CD14-positive monocyte (primary cell): Measurements from ENCODE around the gene SPDL1. TPM values are rescaled to one million over a fixed set of nuclear protein-coding genes. Genes with fewer than 3 reads are reported as not detected.

Source experiments
- DNase-seq, 3 donors: peaks; one replicate each; pipeline ENCODE4 v3.0.0-alpha.2; 2011 to 2022
- H2AFZ ChIP-seq: 2 replicates; pipeline ENCODE4 v1.6.0; 2012; ENCODE audit warnings: mild to moderate bottlenecking, low read depth, low read length, inconsistent platforms; ENCODE audit not compliant: insufficient read depth, poor library complexity, severe bottlenecking
- H3K27ac ChIP-seq, 2 donors: 1 replicate in 1 of 2; 2 replicates in 1 of 2; pipeline ENCODE4 v1.5.1; 2012 to 2013; ENCODE audit warnings: low read length in 2 of 2, control low read depth in 1 of 2, inconsistent platforms in 1 of 2, low read depth in 1 of 2, mild to moderate bottlenecking in 1 of 2
- H3K27me3 ChIP-seq, 2 donors: one replicate each; pipeline versions ENCODE4 v1.6.0 to v1.6.1; 2011 to 2013; ENCODE audit warnings: low read length in 2 of 2; ENCODE audit not compliant: control insufficient read depth in 2 of 2, insufficient read depth in 2 of 2
- H3K36me3 ChIP-seq, 2 donors: replicated peaks in 1 of 2; 1 replicate in 1 of 2; 2 replicates in 1 of 2; pipeline versions ENCODE4 v1.5.1 to v1.6.1; 2012 to 2013; ENCODE audit warnings: low read length in 2 of 2, control low read depth in 1 of 2, inconsistent platforms in 1 of 2, mild to moderate bottlenecking in 1 of 2; ENCODE audit not compliant: insufficient read depth in 2 of 2, control insufficient read depth in 1 of 2
- H3K4me1 ChIP-seq, 2 donors: 1 replicate in 1 of 2; 2 replicates in 1 of 2; pipeline versions ENCODE4 v1.5.1 to v1.6.1; 2012 to 2013; ENCODE audit warnings: low read length in 2 of 2, control low read depth in 1 of 2, inconsistent platforms in 1 of 2, mild to moderate bottlenecking in 1 of 2, moderate library complexity in 1 of 2; ENCODE audit not compliant: insufficient read depth in 2 of 2, control insufficient read depth in 1 of 2
- H3K4me2 ChIP-seq: replicated peaks from 2 replicates; pipeline ENCODE3; 2012; ENCODE audit warnings: low read length, moderate library complexity, mild to moderate bottlenecking; ENCODE audit not compliant: poor library complexity, severe bottlenecking; ENCODE audit errors: extremely low read depth
- H3K4me3 ChIP-seq, 3 experiments: fragments of 200-600 bp in 1 of 3; sonication (generic) in 1 of 3; replicated peaks in 1 of 3; 1 replicate in 2 of 3; 2 replicates in 1 of 3; pipeline ENCODE4 v1.5.1; 2011 to 2013; ENCODE audit warnings: low read length in 3 of 3, mild to moderate bottlenecking in 3 of 3, control low read depth in 2 of 3, low read depth in 2 of 3, inconsistent platforms in 1 of 3, moderate library complexity in 1 of 3
- H3K79me2 ChIP-seq: 2 replicates; pipeline ENCODE4 v1.6.0; 2012; ENCODE audit warnings: mild to moderate bottlenecking, control low read depth, inconsistent platforms, low read length, moderate library complexity; ENCODE audit not compliant: insufficient read depth
- H3K9ac ChIP-seq: 2 replicates; pipeline ENCODE4 v1.6.0; 2017; ENCODE audit warnings: low read length, mild to moderate bottlenecking; ENCODE audit not compliant: insufficient read depth, poor library complexity, severe bottlenecking
- H3K9me3 ChIP-seq, 2 donors: replicated peaks in 1 of 2; 1 replicate in 1 of 2; 2 replicates in 1 of 2; pipeline versions ENCODE4 v1.5.1 to v1.6.1; 2012 to 2013; ENCODE audit warnings: low read length in 2 of 2, control low read depth in 1 of 2; ENCODE audit not compliant: control insufficient read depth in 1 of 2, insufficient read depth in 1 of 2
- H4K20me1 ChIP-seq: 2 replicates; pipeline ENCODE4 v1.6.0; 2012; ENCODE audit warnings: mild to moderate bottlenecking, low read length, control low read depth, moderate library complexity; ENCODE audit not compliant: insufficient read depth
- H3K27ac Mint-ChIP-seq, 7 donors: one replicate each; pipeline ENCODE4 v1.8.0; 2020; ENCODE audit warnings: mild to moderate bottlenecking in 7 of 7, mixed read lengths in 7 of 7, moderate library complexity in 6 of 7, inconsistent platforms in 2 of 7
- H3K27me3 Mint-ChIP-seq, 3 donors: one replicate each; pipeline ENCODE4 v1.8.0; 2021 to 2022; ENCODE audit warnings: low read depth in 3 of 3, mild to moderate bottlenecking in 3 of 3, mixed read lengths in 3 of 3, moderate library complexity in 3 of 3, inconsistent platforms in 1 of 3
- H3K36me3 Mint-ChIP-seq, 2 donors: one replicate each; pipeline ENCODE4 v1.8.0; 2020; ENCODE audit warnings: mixed read lengths in 2 of 2, inconsistent platforms in 1 of 2, mild to moderate bottlenecking in 1 of 2
- H3K4me1 Mint-ChIP-seq: one replicate; pipeline ENCODE4 v1.8.0; 2020; ENCODE audit warnings: mild to moderate bottlenecking, mixed read lengths
- H3K4me3 Mint-ChIP-seq, 2 donors: one replicate each; pipeline ENCODE4 v1.8.0; 2020; ENCODE audit warnings: mild to moderate bottlenecking in 2 of 2, mixed read lengths in 2 of 2, moderate library complexity in 1 of 2
- H3K9me3 Mint-ChIP-seq, 7 donors: one replicate each; pipeline ENCODE4 v1.8.0; 2020 to 2022; ENCODE audit warnings: mixed read lengths in 7 of 7, mild to moderate bottlenecking in 6 of 7, moderate library complexity in 6 of 7, inconsistent platforms in 2 of 7
- WGBS: methylation state at CpG from one replicate; pipeline ENCODE4 v1.1.5; 2013; ENCODE audit warnings: missing lambda C conversion rate; ENCODE audit not compliant: insufficient coverage; 5-methylcytosine and 5-hydroxymethylcytosine counted together
- intact Hi-C, 2 donors: fragments of 100-400 bp; cut with micrococcal nuclease; formaldehyde crosslinking; loops; one replicate each; pipeline versions ENCODE4 v1.15.0 to v1.15.1; 2023
- polyA plus RNA-seq, 3 donors: library from polyadenylated mRNA; depleted of rRNA in 1 of 3; unstranded in 2 of 3; stranded (reverse) in 1 of 3; fragments of 300-500 nt in 2 of 3; fragments of >200 nt in 1 of 3; fragmentation: Illumina TruSeq in 2 of 3; gene quantifications; 1 replicate in 2 of 3; 2 replicates in 1 of 3; pipeline ENCODE4 v1.2.3, GENCODE V29; 2012 to 2021
- TF ChIP-seq, protein P1 (sequence below): fragments of 200-600 bp; IDR thresholded peaks from one replicate; pipeline ENCODE4 v1.8.0; 2022; ENCODE audit warnings: antibody characterized with exemption, mild to moderate bottlenecking

SPDL1 gene
- polyA plus RNA-seq, 3 donors: 1.4 to 1.6 (median 1.6) TPM

DNA sequence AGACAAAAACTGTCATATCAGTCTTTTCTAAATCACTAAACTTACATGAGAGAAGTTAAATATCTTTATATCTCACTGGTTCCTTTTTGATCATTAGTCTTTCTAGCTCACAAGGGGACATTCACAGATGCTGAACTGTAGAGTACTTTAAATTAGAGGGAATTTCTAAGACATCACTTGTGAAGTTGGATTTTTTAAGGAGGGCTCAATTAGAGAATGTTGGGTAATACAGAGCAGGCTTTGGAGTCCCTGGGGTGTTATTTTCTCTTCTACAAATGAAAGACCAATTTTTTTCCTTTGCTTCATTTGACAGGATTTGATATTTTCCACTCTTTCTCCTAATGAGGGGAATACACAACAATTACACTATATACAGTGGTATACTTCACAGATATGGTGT, 48.6 kb upstream of the SPDL1 start:
- TF ChIP-seq, protein P1, sequence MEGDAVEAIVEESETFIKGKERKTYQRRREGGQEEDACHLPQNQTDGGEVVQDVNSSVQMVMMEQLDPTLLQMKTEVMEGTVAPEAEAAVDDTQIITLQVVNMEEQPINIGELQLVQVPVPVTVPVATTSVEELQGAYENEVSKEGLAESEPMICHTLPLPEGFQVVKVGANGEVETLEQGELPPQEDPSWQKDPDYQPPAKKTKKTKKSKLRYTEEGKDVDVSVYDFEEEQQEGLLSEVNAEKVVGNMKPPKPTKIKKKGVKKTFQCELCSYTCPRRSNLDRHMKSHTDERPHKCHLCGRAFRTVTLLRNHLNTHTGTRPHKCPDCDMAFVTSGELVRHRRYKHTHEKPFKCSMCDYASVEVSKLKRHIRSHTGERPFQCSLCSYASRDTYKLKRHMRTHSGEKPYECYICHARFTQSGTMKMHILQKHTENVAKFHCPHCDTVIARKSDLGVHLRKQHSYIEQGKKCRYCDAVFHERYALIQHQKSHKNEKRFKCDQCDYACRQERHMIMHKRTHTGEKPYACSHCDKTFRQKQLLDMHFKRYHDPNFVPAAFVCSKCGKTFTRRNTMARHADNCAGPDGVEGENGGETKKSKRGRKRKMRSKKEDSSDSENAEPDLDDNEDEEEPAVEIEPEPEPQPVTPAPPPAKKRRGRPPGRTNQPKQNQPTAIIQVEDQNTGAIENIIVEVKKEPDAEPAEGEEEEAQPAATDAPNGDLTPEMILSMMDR: no peak
- H3K27me3 Mint-ChIP-seq: peaks cover 2 to 4% (median 2%) of the 10 kb centered on the region in 3 donors
- Histone ChIP-seq H2AFZ (no peak overlapping the region), H4K20me1 (no peaks in the 10 kb centered on the region), H3K4me1 (no peaks in the 10 kb centered on the region), H3K27me3 (no peaks in the 10 kb centered on the region), H3K4me2 (no peak overlapping the region), H3K36me3 (no peaks in the 10 kb centered on the region), H3K9ac (no peak overlapping the region), H3K4me3 (no peak overlapping the region), H3K79me2 (no peaks in the 10 kb centered on the region), H3K27ac (no peak overlapping the region), H3K9me3 (no peaks in the 10 kb centered on the region)
- intact Hi-C loops: no loop called here
- no peaks in the 10 kb centered on the region for H3K4me1 Mint-ChIP-seq
- H3K36me3 Mint-ChIP-seq: no peaks in the 10 kb centered on the region
- H3K27ac Mint-ChIP-seq: no peak overlapping the region
- H3K4me3 Mint-ChIP-seq: no peak overlapping the region
- DNase-seq: no peak
- peaks cover 0 to 5% (median 0%) of the 10 kb centered on the region in 7 donors for H3K9me3 Mint-ChIP-seq

- TF ChIP-seq, protein P1: no peak
- H4K20me1 ChIP-seq: no peaks in the 10 kb centered on the region
- H3K4me1 ChIP-seq: no peaks in the 10 kb centered on the region
- Mint-ChIP-seq H3K36me3 (no peaks in the 10 kb centered on the region), H3K27ac (no peak overlapping the region), H3K27me3 (peaks cover 2 to 4% (median 4%) of the 10 kb centered on the region in 3 donors), H3K4me3 (no peak overlapping the region), H3K4me1 (no peaks in the 10 kb centered on the region), H3K9me3 (peaks cover 0 to 8% (median 4%) of the 10 kb centered on the region in 7 donors)
- H3K9me3 ChIP-seq: no peaks in the 10 kb centered on the region
- H3K4me3 ChIP-seq: no peak overlapping the region
- no peak overlapping the region for H3K4me2 ChIP-seq
- H3K9ac ChIP-seq: no peak overlapping the region
- no peak overlapping the region for H2AFZ ChIP-seq
- H3K36me3 ChIP-seq: no peaks in the 10 kb centered on the region
- WGBS: no CpG with 5 or more reads among the region's 1 CpG
- H3K79me2 ChIP-seq: no peaks in the 10 kb centered on the region
- H3K27ac ChIP-seq: no peak overlapping the region
- intact Hi-C loops: no loop called here
- no peak for DNase-seq
- no peaks in the 10 kb centered on the region for H3K27me3 ChIP-seq
These were observed 44.6 kb upstream of the SPDL1 start for GRCh38 chr5:169538944-169539343.
